Measurements from ENCODE around the gene BMP6. TPM values are rescaled to one million over a fixed set of nuclear protein-coding genes. Genes with fewer than 3 reads are reported as not detected.
A peak's percentile ranks its signal among the peaks of the same experiment; 100 is the strongest.

BMP6 gene
- total and polyA plus RNA-seq, 2 of the 8 experiments (the other 6 are each of a cell fraction or from before 2014, with no cell fraction given) = 2.0 to 2.1 TPM

GRCh38 chr6:7685276-7685675 is 40.6 kb upstream of the BMP6 start:
- WGBS, 2 experiments (ENCODE audit: extremely low coverage in 1 of 2, insufficient coverage in 1 of 2, insufficient read length in 1 of 2, insufficient replicate concordance in 2 of 2, low coverage in 1 of 2, low lambda C conversion rate in 2 of 2, missing lambda C conversion rate in 1 of 2) = 89% methylated on average over 1 of the region's 1 CpG; no CpG with 5 or more reads in 1 of the 2 experiments
- ChIA-PET CTCF (ENCODE audit: partially characterized antibody) (interaction anchor here (0.6 to 1.2 kb wide), 3 partner anchors 11 to 37 kb away, joined by 3 to 4 read pairs (median 3); no protein-coding TSS in a partner anchor), POLR2A (ENCODE audit: partially characterized antibody) (interaction anchor here (2.5 kb wide), 1 partner anchor 14 kb away, joined by 7 read pairs; no protein-coding TSS in a partner anchor)
- Histone ChIP-seq H2BK15ac (ENCODE audit: low read length) (no peak overlapping the region), H4K5ac (ENCODE audit: insufficient read length, low read depth, low read length) (no peak overlapping the region), H4K20me1 (replicated peaks in 1 of 2; ENCODE audit: control insufficient read depth in 1 of 2, insufficient read depth in 2 of 2, low read length in 2 of 2) (no peaks in the 10 kb centered on the region), H3K27ac (ENCODE audit: low read depth, low read length) (no peak overlapping the region), H3K14ac (ENCODE audit: insufficient read length) (no peak overlapping the region), H2BK120ac (replicated peaks; ENCODE audit: low read depth, low read length) (no peak overlapping the region), H3K79me1 (ENCODE audit: low read depth, low read length) (no peaks in the 10 kb centered on the region), H4K91ac (replicated peaks; ENCODE audit: insufficient read length, low read length) (no peak overlapping the region), H4K8ac (ENCODE audit: extremely low read depth, insufficient read depth, low read length) (no peak overlapping the region), H3K27me3 (replicated peaks in 1 of 4; ENCODE audit: control insufficient read depth in 3 of 4, extremely low read depth in 1 of 4, insufficient read depth in 3 of 4, low read length in 3 of 4) (no peaks in the 10 kb centered on the region; a peak in 2 of 7 replicates), H3K4me1 (replicated peaks in 1 of 4; ENCODE audit: control insufficient read depth in 3 of 4, insufficient read depth in 4 of 4, low read length in 3 of 4) (peaks cover 0 to 9% (median 6%) of the 10 kb centered on the region in 4 experiments; a peak in 4 of 7 replicates), H3K36me3 (ENCODE audit: control insufficient read depth in 2 of 4, insufficient read depth in 4 of 4, low read length in 3 of 4) (no peaks in the 10 kb centered on the region), H3K23ac (ENCODE audit: insufficient read length) (no peak overlapping the region), H3K4ac (replicated peaks; ENCODE audit: insufficient read length, low read depth, low read length) (no peak overlapping the region), H2AFZ (ENCODE audit: low read length) (no peak overlapping the region), H2AK5ac (ENCODE audit: low read depth, low read length) (0 out of 2 replicates have a peak overlapping the region, but pooled peaks have one; percentile 2), H3K23me2 (ENCODE audit: low read depth, low read length) (no peaks in the 10 kb centered on the region; the same call in 1 of the 2 replicates), H3K79me2 (ENCODE audit: control insufficient read depth in 1 of 2, insufficient read depth in 2 of 2, low read length in 2 of 2) (no peaks in the 10 kb centered on the region), H3K18ac (ENCODE audit: extremely low read depth, low read length) (no peak overlapping the region), H3K56ac (replicated peaks; ENCODE audit: insufficient read length, low read depth, low read length) (no peak overlapping the region), H2BK12ac (ENCODE audit: low read depth, low read length) (peak overlapping the region; percentile 7; the same call in 1 of the 2 replicates), H3K4me2 (ENCODE audit: insufficient read depth in 1 of 2, low read depth in 2 of 2, low read length in 2 of 2) (no peak overlapping the region; a peak in 1 of 4 replicates), H2BK20ac (ENCODE audit: low read length) (no peak overlapping the region), H3K9me3 (ENCODE audit: insufficient read depth in 2 of 2, low read depth in 1 of 2, low read length in 1 of 2) (no peaks in the 10 kb centered on the region), H3K9ac (replicated peaks in 1 of 4; ENCODE audit: extremely low read depth in 1 of 4, low read depth in 3 of 4, low read length in 3 of 4) (no peak overlapping the region), H2BK5ac (ENCODE audit: low read depth, low read length) (no peak overlapping the region), H3K4me3 (ENCODE audit: extremely low read depth in 1 of 4, insufficient read depth in 2 of 4, low read depth in 3 of 4, low read length in 4 of 4) (no peak overlapping the region; a peak in 1 of 8 replicates)
- DNase-seq (ENCODE audit: low read depth in 1 of 2, low spot score in 2 of 2) = no peak
- no peak for FAIRE-seq
- TF ChIP-seq E2F6 (IDR thresholded peaks at IDR 0.05) (no peak), EGR1 (IDR thresholded peaks at IDR 0.05; ENCODE audit: borderline replicate concordance, low read depth, low read length) (no peak), RBBP5 (IDR thresholded peaks at IDR 0.05; ENCODE audit: borderline replicate concordance, low read depth, low read length) (no peak), FOSL1 (IDR thresholded peaks at IDR 0.05; ENCODE audit: insufficient read depth, low read depth, low read length) (no peak), ATF2 (IDR thresholded peaks at IDR 0.05; ENCODE audit: low read length) (no peak), TAF7 (optimal IDR thresholded peaks at IDR 0.05; ENCODE audit: borderline replicate concordance, low read depth, low read length) (no peak), KDM1A (IDR thresholded peaks at IDR 0.05; ENCODE audit: borderline replicate concordance, low read length) (no peak), EZH2 (IDR thresholded peaks at IDR 0.05; ENCODE audit: low read depth, low read length, severe bottlenecking) (no peak)
- TF ChIP-seq, protein P1, sequence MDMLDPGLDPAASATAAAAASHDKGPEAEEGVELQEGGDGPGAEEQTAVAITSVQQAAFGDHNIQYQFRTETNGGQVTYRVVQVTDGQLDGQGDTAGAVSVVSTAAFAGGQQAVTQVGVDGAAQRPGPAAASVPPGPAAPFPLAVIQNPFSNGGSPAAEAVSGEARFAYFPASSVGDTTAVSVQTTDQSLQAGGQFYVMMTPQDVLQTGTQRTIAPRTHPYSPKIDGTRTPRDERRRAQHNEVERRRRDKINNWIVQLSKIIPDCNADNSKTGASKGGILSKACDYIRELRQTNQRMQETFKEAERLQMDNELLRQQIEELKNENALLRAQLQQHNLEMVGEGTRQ (IDR thresholded peaks at IDR 0.05; ENCODE audit: low read length) = no peak

Measured in H1 (cell line).